K562 (cell line): ENCODE results near the gene SNRPA. TPM values are rescaled to one million over a fixed set of nuclear protein-coding genes. Genes with fewer than 3 reads are reported as not detected.

Source experiments
- ATAC-seq: fragments of 200-7000 bp; cut with Tn5 transposase; 3 replicates; pipeline ENCODE4 v1.9.1; 2020; ENCODE audit warnings: moderate library complexity
- BruUV-seq: library from RNA; stranded (reverse); fragments of 400-500 nt; replicated peaks from 2 replicates; lab custom pipeline; 2021; lab: Mats Ljungman, UMichigan
- CTCF ChIA-PET: fragments of 300-600 bp; formaldehyde crosslinking; extraction: SDS; loops from one replicate; lab custom pipeline; 2021; ENCODE audit warnings: low intra/inter-chr PET ratio; lab: Yijun Ruan, JAX
- POLR2A ChIA-PET: fragments of 300-600, 350-650 bp; sonication (Branson Sonifier 250); formaldehyde crosslinking; extraction: SDS; loops from one replicate; lab custom pipeline; 2021; ENCODE audit warnings: antibody characterized with exemption, inconsistent platforms; lab: Yijun Ruan, JAX
- DNase-seq, 4 experiments: peaks; one replicate each; pipeline versions ENCODE4 v3.0.0 to v3.0.0-alpha.2; 2011 to 2018; ENCODE audit warnings: low spot score in 3 of 4, mixed read lengths in 3 of 4; ENCODE audit errors: extremely low read depth in 1 of 4
- FAIRE-seq: peaks from 2 replicates; lab custom pipeline; 2011; peaks lifted over from hg19 to GRCh38; lab: Jason Lieb, UNC
- H2AFZ ChIP-seq: 2 replicates; pipeline ENCODE4 v1.6.0; 2011; ENCODE audit warnings: low read depth, low read length, control low read depth, inconsistent platforms
- H3K27ac ChIP-seq: fragments of 200-600 bp; 3 replicates; pipeline ENCODE4 v1.8.0; 2011; ENCODE audit warnings: low read depth, mild to moderate bottlenecking, control low read depth, inconsistent platforms, low read length, moderate library complexity, mixed read lengths; ENCODE audit errors: extremely low read depth
- H3K27me3 ChIP-seq, 2 experiments: fragments of 300-600 bp in 1 of 2; 2 replicates in 1 of 2; 3 replicates in 1 of 2; pipeline versions ENCODE4 v1.6.0 to v1.8.0; 2011; ENCODE audit warnings: inconsistent platforms in 2 of 2, low read length in 2 of 2, mild to moderate bottlenecking in 1 of 2, mixed read lengths in 1 of 2, moderate library complexity in 1 of 2; ENCODE audit not compliant: control insufficient read depth in 2 of 2, insufficient read depth in 2 of 2
- H3K36me3 ChIP-seq: fragments of 300-600 bp; 3 replicates; pipeline ENCODE4 v1.8.0; 2011; ENCODE audit warnings: mild to moderate bottlenecking, low read length, inconsistent platforms; ENCODE audit not compliant: control insufficient read depth, insufficient read depth
- H3K4me1 ChIP-seq, 2 experiments: fragments of 200-600 bp in 1 of 2; replicated peaks in 1 of 2; 2 replicates in 1 of 2; 3 replicates in 1 of 2; pipeline versions ENCODE4 v1.5.1 to v1.8.0; 2011; ENCODE audit warnings: inconsistent platforms in 2 of 2, low read length in 2 of 2, mild to moderate bottlenecking in 1 of 2, mixed read lengths in 1 of 2, moderate library complexity in 1 of 2; ENCODE audit not compliant: control insufficient read depth in 2 of 2, insufficient read depth in 2 of 2
- H3K4me2 ChIP-seq: 2 replicates; pipeline ENCODE4 v1.6.1; 2011; ENCODE audit warnings: low read length, control low read depth, inconsistent platforms, mixed read lengths; ENCODE audit not compliant: insufficient read depth
- H3K4me3 ChIP-seq: fragments of 200-600 bp; sonication (generic), shearing (Covaris generic); 2 replicates; pipeline ENCODE4 v1.5.1; 2016; ENCODE audit warnings: control low read depth, inconsistent platforms
- H3K79me2 ChIP-seq: fragments of 200-600 bp; 3 replicates; pipeline ENCODE4 v1.8.0; 2011; ENCODE audit warnings: low read length, inconsistent platforms; ENCODE audit not compliant: control insufficient read depth, insufficient read depth
- H3K9ac ChIP-seq, 2 experiments: 2 replicates each; pipeline versions ENCODE4 v1.6.0 to v1.6.1; 2011; ENCODE audit warnings: low read depth in 2 of 2, low read length in 2 of 2, control low read depth in 1 of 2, inconsistent platforms in 1 of 2, mild to moderate bottlenecking in 1 of 2, mixed read lengths in 1 of 2; ENCODE audit not compliant: insufficient read depth in 1 of 2
- H3K9me1 ChIP-seq: one replicate; pipeline ENCODE4 v1.6.0; 2011; ENCODE audit warnings: inconsistent platforms, mild to moderate bottlenecking, low read length, moderate library complexity; ENCODE audit not compliant: control insufficient read depth, insufficient read depth
- H3K9me3 ChIP-seq: replicated peaks from 2 replicates; pipeline ENCODE4 v1.5.1; 2011; ENCODE audit warnings: low read depth, low read length, inconsistent platforms; ENCODE audit not compliant: control insufficient read depth, insufficient read depth
- H4K20me1 ChIP-seq: replicated peaks from 2 replicates; pipeline ENCODE4 v1.6.1; 2011; ENCODE audit warnings: low read length, inconsistent platforms, mixed read lengths; ENCODE audit not compliant: control insufficient read depth, insufficient read depth
- ADNP ChIP-seq: fragments of 200-800 bp; sonication (Bioruptor generic); IDR thresholded peaks from 2 replicates; pipeline ENCODE4 v1.6.1; 2016; ENCODE audit warnings: missing genetic modification characterization, missing compliant biosample characterization
- ARID1B ChIP-seq: fragments of 450-650 bp; IDR thresholded peaks from 2 replicates; pipeline ENCODE4 v1.6.1; 2016; ENCODE audit warnings: antibody characterized with exemption, mild to moderate bottlenecking, inconsistent platforms
- ARID3A ChIP-seq: IDR thresholded peaks from 2 replicates; pipeline ENCODE4 v1.6.1; 2012; ENCODE audit warnings: low read depth, low read length, improper control_type of control experiment, borderline replicate concordance
- BDP1 ChIP-seq: IDR thresholded peaks from 3 replicates; pipeline ENCODE4 v1.6.1; 2011; ENCODE audit not compliant: insufficient read length, insufficient read depth
- BHLHE40 ChIP-seq: IDR thresholded peaks from 2 replicates; pipeline ENCODE4 v1.6.1; 2011; ENCODE audit warnings: low read length, improper control_type of control experiment
- DEAF1 ChIP-seq: fragments of 450-650 bp; formaldehyde crosslinking; IDR thresholded peaks from 2 replicates; pipeline ENCODE4 v1.4.0; 2020; ENCODE audit warnings: mild to moderate bottlenecking, moderate library complexity
- DPF2 ChIP-seq: fragments of 450-650 bp; IDR thresholded peaks from 2 replicates; pipeline ENCODE4 v1.6.1; 2016
- ETV5 ChIP-seq: sonication (generic); formaldehyde crosslinking; IDR thresholded peaks from 2 replicates; pipeline ENCODE4 v1.4.0; 2020; ENCODE audit warnings: low read depth, mild to moderate bottlenecking, missing genetic modification reagents
- NCOA4 ChIP-seq: fragments of 450-650 bp; IDR thresholded peaks from 2 replicates; pipeline ENCODE4 v1.6.1; 2018; ENCODE audit warnings: mild to moderate bottlenecking; ENCODE audit not compliant: partially characterized antibody
- NR2F6 ChIP-seq: fragments of 450-650 bp; formaldehyde crosslinking; IDR thresholded peaks from 2 replicates; pipeline ENCODE4 v1.4.0; 2020; ENCODE audit warnings: mild to moderate bottlenecking
- SAFB2 ChIP-seq: fragments of 200-400 bp; formaldehyde crosslinking; IDR thresholded peaks from 2 replicates; pipeline ENCODE4 v1.6.1; 2018; ENCODE audit warnings: borderline replicate concordance, low read length, low read depth, moderate library complexity; ENCODE audit not compliant: severe bottlenecking
- SAP30 ChIP-seq: fragments of 200-600 bp; sonication (generic); IDR thresholded peaks from 2 replicates; pipeline ENCODE4 v1.6.1; 2012; ENCODE audit warnings: borderline replicate concordance, low read depth, mild to moderate bottlenecking, moderate library complexity, low read length, control low read depth, inconsistent platforms; ENCODE audit not compliant: insufficient read depth, poor library complexity, severe bottlenecking
- SIN3A ChIP-seq, 2 experiments: fragments of 150-350 bp in 1 of 2; IDR thresholded peaks; 2 replicates each; pipeline ENCODE4 v1.6.1; 2011 to 2016; ENCODE audit warnings: borderline replicate concordance in 2 of 2, low read depth in 2 of 2, low read length in 2 of 2, mild to moderate bottlenecking in 2 of 2, moderate library complexity in 2 of 2; ENCODE audit not compliant: control insufficient read depth in 1 of 2
- TEAD1 ChIP-seq, 2 experiments: fragments of 450-650 bp in 1 of 2; sonication (generic) in 1 of 2; formaldehyde crosslinking; IDR thresholded peaks; 2 replicates each; pipeline versions ENCODE4 v1.4.0 to v1.8.0; 2020 to 2022; ENCODE audit warnings: mild to moderate bottlenecking in 2 of 2, missing genetic modification reagents in 1 of 2
- ZBTB12 ChIP-seq: fragments of 250-450 bp; sonication (Bioruptor Pico); IDR thresholded peaks from 2 replicates; pipeline ENCODE4 v1.4.0; 2020
- WGBS: fragments of 100-300 bp; shearing (Covaris generic); methylation state at CpG from one replicate; pipeline ENCODE4 v1.1.6; 2016; ENCODE audit warnings: low coverage, mixed read lengths; ENCODE audit not compliant: insufficient coverage; ENCODE audit errors: missing lambda C conversion rate; 5-methylcytosine and 5-hydroxymethylcytosine counted together
- in situ Hi-C: fragments of 300-500 bp; cut with MboI; formaldehyde crosslinking; loops from 4 replicates; pipeline ENCODE4 v1.15.0; 2018; ENCODE audit warnings: inconsistent platforms, mixed read lengths
- intact Hi-C: fragments of 100-400 bp; cut with micrococcal nuclease; formaldehyde crosslinking; loops from 2 replicates; pipeline ENCODE4 v1.14.2; 2022
- polyA plus RNA-seq, 8 experiments: library from polyadenylated mRNA; depleted of rRNA in 4 of 8; stranded (reverse) in 5 of 8; unstranded in 3 of 8; fragments of >200 nt; fragmentation: Nextera tagmentation in 2 of 8; fragmentation: Illumina TruSeq in 1 of 8; extraction: Ambion mirVana in 2 of 8; extraction: Trizol in 1 of 8; gene quantifications; 2 replicates each; pipeline versions ENCODE4 v1.2.1 to v1.2.3, GENCODE V29; 2011 to 2014; ENCODE audit warnings: inconsistent platforms in 1 of 8, missing spikeins in 1 of 8
- total RNA-seq, 7 experiments: library from RNA; depleted of rRNA in 6 of 7; stranded (reverse); fragments of >200 nt in 6 of 7; fragmentation: Illumina TruSeq in 2 of 7; extraction: Trizol in 2 of 7; gene quantifications; 2 replicates each; pipeline versions ENCODE4 v1.2.1 to v1.2.3, GENCODE V29; 2011 to 2021; ENCODE audit warnings: low replicate concordance in 1 of 7
- TF ChIP-seq, protein P1 (sequence below): sonication (generic); formaldehyde crosslinking; IDR thresholded peaks from 2 replicates; pipeline ENCODE4 v1.5.0; 2020; ENCODE audit warnings: missing genetic modification reagents
- TF ChIP-seq, protein P2 (sequence below): fragments of 250-450 bp; sonication (Bioruptor Pico); IDR thresholded peaks from 2 replicates; pipeline ENCODE4 v1.8.0; 2021; ENCODE audit warnings: borderline replicate concordance, mild to moderate bottlenecking, moderate library complexity; ENCODE audit not compliant: poor library complexity, severe bottlenecking

SNRPA gene
- total and polyA plus RNA-seq, 9 of the 15 experiments (the other 6 are each of a cell fraction or from before 2014, with no cell fraction given) = 16.3 to 311 (median 193) TPM

DNA sequence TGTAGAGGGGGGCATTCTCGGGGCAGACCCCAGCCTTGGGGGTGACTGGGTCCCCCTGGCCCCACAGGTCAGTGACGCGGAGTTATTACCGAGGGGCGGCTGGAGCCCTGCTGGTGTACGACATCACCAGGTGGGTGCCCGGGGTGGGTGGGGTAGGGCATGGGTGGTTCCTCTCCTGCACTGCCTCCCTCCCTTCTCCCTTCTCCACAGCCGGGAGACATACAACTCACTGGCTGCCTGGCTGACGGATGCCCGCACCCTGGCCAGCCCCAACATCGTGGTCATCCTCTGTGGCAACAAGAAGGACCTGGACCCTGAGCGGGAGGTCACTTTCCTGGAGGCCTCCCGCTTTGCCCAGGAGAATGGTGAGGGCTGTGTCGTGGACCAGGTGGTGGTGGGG lies 32.7 kb downstream of the SNRPA start:
- Histone ChIP-seq H4K20me1 (no peaks in the 10 kb centered on the region), H2AFZ (no peak overlapping the region), H3K27me3 (no peaks in the 10 kb centered on the region), H3K4me2 (no peak overlapping the region), H3K9me1 (no peaks in the 10 kb centered on the region), H3K27ac (no peak overlapping the region), H3K79me2 (no peaks in the 10 kb centered on the region), H3K4me3 (no peak overlapping the region), H3K4me1 (peaks cover 6 to 19% of the 10 kb centered on the region in 2 experiments; a peak in 4 of 5 replicates), H3K9me3 (no peaks in the 10 kb centered on the region), H3K36me3 (no peaks in the 10 kb centered on the region), H3K9ac (peak overlapping the region in 1 of 2 experiments; percentile 68; a peak in 2 of 4 replicates)
- WGBS = 80% methylated on average over 13 of the region's 14 CpGs
- CTCF ChIA-PET = no interaction called here
- in situ Hi-C loops (no loop called here), intact Hi-C loops (no loop called here)
- no TSS peak for BruUV-seq
- no peak for DNase-seq
- POLR2A ChIA-PET = no interaction called here
- no peak for ATAC-seq
- FAIRE-seq = no peak
- TF ChIP-seq ADNP (tag) (no peak), ZBTB12 (CRISPR knock-in tag) (no peak), SIN3A (IDR thresholded peaks at IDR 0.05; ENCODE audit: borderline replicate concordance in 2 of 2, control insufficient read depth in 1 of 2, low read depth in 2 of 2, low read length in 2 of 2) (no peak), NR2F6 (CRISPR knock-in tag) (no peak), DEAF1 (CRISPR knock-in tag) (no peak), ARID3A (no peak), NCOA4 (no peak), ARID1B (no peak), SAFB2 (no peak), TEAD1 (CRISPR knock-in tag; IDR thresholded peaks at IDR 0.05) (no peak), BDP1 (no peak), SAP30 (no peak), ETV5 (CRISPR knock-in tag) (no peak), DPF2 (no peak), BHLHE40 (no peak)
- TF ChIP-seq, protein P1, sequence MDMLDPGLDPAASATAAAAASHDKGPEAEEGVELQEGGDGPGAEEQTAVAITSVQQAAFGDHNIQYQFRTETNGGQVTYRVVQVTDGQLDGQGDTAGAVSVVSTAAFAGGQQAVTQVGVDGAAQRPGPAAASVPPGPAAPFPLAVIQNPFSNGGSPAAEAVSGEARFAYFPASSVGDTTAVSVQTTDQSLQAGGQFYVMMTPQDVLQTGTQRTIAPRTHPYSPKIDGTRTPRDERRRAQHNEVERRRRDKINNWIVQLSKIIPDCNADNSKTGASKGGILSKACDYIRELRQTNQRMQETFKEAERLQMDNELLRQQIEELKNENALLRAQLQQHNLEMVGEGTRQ (CRISPR knock-in tag) = no peak
- TF ChIP-seq, protein P2, sequence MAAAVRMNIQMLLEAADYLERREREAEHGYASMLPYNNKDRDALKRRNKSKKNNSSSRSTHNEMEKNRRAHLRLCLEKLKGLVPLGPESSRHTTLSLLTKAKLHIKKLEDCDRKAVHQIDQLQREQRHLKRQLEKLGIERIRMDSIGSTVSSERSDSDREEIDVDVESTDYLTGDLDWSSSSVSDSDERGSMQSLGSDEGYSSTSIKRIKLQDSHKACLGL = no peak
